Activated gamma-delta T cell treated with Interleukin-2 at 50 U/mL for 16 hours (primary cell): ENCODE results near the gene ANKRD13B.

Experiments
- DNase-seq: peaks from one replicate; pipeline ENCODE4 v3.0.0-alpha.2; 2020

The ANKRD13B gene

DNA sequence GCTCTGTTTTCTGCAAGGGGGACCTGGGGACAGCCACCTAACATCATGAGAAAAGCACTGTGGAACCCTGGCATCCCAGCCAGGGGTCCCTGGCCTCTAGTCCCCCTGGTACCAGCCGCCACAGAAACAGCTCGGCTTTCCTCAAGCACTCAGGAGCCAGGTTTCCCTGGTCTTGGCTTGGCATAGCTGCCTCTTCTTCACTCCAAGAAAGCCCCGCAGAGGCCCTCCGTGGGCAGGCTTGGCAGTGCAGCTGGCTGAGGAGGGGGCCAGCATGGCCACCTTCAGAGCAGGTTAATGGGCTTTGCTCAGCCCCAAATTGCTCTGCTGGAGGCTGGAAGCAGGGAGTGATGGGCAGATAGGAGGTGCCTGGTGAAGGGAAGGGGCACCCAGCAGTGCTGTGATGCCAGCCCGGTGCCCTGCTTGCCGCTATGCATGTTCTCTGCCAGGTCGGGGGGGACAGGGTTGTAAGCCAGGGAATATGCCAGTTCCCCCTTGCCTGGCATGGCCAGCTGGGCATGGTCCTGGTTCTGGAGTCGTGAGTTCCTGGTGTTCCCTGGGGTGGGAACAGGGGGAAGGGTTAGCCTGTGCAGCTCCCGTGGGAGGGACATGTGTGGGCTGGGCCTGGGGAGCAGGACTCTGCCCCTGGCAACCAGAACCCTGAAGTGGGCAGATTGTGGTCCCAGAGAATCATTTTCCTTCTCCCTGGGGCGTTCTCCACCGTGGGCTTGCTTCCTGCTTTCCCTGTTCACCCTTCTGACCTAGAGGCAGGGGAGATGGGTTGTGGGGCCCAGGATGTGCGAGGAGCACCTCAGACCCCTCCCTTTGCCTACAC, 3.2 kb downstream of the ANKRD13B start:
- no peak for DNase-seq

- DNase-seq = no peak
These were observed 3.9 kb downstream of the ANKRD13B start for GRCh38 chr17:29596811-29597210.

- no peak for DNase-seq
These were observed 4.6 kb downstream of the ANKRD13B start for GRCh38 chr17:29597361-29598172.

GRCh38 chr17:29603109-29603674, 10.3 kb downstream of the ANKRD13B start:
- no peak for DNase-seq

DNA sequence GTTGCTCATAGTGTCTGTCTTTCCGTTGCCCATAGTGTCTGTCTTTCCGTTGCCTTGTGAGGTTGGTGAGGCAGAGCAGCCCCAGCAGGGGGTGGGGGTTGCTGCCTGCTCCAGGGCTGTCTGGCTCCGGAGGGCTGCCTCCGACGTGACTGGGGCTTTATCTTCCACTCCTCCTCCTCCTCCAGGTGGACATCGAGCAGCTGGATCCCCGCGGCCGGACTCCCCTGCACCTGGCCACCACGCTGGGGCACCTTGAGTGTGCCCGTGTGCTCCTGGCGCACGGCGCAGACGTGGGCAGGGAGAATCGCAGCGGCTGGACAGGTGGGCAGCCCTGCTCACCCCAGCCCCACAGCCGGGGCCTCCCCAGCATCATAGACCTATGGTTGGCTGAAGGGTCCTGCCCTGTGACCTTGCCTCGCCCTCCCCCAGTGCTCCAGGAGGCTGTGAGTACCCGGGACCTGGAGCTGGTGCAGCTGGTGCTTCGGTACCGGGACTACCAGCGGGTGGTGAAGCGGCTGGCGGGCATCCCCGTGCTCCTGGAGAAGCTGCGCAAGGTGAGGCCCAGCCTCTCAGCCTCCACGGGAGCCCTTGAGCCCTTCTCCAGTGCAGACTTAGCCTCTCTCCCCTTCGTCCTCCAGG, 14.7 kb downstream of the ANKRD13B start:
- no peak for DNase-seq

DNA sequence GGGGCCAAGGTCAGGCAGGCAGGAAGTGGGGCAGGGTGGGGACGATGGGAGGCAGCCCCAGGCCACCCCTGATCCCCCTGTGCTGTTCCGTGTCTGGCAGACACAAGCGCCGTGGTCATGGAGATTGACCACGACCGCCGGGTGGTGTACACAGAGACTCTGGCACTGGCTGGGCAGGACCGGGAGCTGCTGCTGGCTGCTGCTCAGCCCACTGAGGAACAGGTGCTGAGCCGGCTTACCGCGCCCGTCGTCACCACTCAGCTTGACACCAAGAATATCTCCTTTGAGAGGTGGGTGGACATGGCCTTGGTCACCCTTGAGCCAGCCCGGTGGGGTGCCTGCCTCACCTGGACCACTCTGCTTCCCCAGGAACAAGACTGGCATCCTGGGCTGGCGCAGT, 16.1 kb downstream of the ANKRD13B start:
- no peak for DNase-seq

DNA sequence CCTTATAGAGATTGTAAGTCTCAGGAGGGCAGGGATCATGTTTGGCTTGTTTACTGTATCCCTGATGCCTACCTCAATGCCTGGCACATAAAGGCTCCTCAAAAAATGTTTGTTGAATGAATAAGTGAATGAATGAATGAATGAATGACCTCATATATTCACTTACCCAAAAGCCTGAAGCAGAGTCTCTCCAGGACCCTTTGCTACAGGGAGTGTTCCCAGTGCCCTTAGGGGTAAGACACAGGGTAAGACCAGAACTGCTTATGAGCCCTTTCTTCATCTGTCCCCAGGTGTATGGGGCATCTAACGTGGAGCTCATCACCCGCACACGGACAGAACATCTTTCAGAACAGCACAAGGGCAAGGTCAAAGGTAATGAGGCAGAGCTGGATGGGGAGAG, 17.5 kb downstream of the ANKRD13B start:
- DNase-seq = no peak

DNA sequence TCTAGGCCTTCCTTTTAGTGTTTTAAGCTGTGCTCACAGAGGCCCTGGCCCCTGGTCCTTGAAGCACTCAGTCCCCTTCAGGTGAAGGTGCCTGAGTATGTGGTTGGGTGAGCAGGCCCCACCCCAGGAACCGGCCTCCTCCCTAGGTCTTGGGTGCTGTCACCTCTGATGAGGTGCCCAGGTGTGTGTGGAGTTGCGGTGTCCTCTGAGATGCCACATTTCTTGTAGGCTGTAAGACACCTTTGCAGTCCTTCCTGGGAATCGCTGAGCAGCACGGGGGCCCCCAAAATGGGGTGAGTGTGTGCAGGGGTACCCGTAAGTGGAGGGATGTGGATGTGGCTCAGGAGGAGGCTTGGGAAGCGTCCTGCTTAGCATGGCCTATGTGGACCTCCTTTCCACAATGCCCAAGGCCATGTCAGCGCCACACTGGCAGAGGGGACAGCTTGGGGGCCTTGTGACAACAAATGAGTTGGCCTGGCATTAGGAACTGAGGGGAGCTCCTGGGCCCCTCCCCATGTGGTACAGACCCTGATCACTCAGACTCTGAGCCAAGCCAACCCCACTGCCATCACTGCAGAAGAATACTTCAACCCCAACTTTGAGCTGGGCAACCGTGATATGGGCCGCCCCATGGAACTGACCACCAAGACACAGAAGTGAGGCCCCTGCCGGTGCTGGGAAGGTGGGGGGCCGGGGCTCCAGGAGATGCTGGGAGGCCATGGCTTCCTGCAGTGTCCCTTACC, 18.6 kb downstream of the ANKRD13B start:
- no peak for DNase-seq

GRCh38 chr17:29612094-29612403, 19.1 kb downstream of the ANKRD13B start:
- no peak for DNase-seq

DNA sequence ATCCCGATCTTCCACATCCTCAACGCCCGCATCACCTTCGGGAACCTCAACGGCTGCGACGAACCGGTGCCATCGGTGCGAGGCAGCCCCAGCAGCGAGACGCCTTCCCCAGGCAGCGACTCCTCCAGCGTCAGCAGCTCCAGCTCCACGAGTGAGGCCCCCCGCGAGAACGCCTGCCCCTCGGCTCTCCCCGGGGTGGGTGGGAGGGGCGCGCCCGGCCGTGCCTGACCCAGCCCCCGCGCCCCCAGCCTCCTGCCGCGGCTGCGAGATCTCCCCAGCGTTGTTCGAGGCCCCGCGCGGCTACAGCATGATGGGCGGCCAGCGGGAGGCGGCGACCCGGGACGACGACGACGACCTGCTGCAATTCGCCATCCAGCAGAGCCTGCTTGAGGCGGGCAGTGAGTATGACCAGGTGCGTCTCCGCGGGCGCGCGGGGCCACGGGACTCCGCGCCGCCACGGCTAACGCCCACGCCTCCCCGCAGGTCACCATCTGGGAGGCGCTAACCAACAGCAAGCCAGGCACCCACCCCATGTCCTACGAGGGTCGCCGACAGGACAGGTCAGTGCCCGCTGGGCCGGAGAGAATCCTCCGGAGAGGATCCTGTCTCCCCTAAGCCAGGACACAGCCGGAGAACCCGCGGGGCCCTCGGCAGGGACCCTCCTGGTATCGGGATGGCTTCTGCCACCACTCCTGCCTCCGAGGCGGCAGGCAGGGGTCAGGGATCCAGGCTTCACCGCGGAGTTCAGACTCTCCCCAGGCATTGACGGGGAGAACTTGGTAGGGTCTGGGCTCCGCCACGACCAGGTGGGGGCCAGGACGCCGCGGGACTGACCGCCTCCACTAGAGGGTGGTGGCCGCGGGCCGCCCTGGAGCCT, 19.7 kb downstream of the ANKRD13B start:
- no peak for DNase-seq

GRCh38 chr17:29613352-29613837, 20.5 kb downstream of the ANKRD13B start:
- peak; percentile 90 for DNase-seq

DNA sequence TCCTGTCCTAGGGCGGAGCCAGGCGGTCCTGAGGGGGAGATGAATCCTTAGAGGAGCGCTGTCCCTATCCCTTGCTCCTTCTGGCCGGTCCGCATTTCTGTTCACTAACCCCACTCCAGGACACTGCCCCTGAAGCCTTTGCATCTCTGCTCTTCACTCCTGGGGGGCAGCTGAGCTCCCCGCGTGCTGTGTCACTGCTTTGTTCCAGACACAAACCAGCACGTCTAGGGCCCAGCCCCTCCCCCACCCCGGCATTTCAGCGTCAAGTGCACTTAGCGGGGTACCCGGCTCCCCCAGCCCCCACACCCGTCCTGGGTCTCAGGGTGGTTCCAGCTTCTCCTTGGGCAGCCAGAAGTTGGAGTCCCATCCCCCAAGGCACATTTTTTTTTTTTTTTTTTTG, 20.9 kb downstream of the ANKRD13B start:
- no peak for DNase-seq

- no peak for DNase-seq
These were observed 21.6 kb downstream of the ANKRD13B start for GRCh38 chr17:29614349-29615047.

GRCh38 chr17:29615048-29615385, 22.1 kb downstream of the ANKRD13B start:
- peak; percentile 72 for DNase-seq

DNA sequence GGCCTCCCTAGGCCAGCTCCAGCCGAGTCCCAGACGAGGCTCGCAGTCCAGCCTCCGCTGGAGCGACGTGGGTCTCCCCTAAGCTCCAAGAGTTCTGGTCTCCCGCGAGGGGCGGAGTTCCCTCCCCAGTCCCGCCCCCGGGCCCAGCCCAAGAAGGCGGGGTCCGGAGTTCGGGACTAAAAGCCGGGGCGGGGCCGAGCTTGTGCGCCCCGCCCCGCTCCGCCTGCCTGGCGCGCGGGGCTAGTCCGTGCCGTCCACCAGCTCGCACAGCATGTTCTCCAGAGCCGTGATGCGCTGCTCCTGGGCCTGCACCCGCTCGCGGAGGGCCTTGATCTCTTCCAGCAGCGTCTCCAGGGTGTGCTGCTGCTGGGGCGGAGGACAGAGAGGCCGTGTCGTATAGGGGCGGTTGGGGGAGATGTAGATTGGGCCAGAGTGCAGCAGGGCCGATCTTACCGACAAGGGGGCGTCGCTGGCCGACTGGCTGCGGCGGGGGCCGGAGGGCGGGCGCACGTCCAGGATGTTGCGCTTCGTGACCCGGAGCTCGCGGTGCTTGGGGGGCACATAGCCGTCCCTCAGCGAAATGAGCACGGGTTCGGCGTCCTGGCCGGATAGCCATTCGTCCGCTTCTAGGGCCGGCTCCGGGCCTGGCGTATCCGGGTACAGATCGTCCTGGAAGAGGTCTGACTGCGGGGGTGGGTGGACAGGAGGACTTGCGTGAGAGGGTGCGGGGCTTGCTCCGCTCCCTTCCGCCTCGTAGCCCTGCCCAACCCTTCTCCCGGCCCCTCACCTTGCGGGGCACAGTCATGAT, 22.8 kb downstream of the ANKRD13B start:
- DNase-seq = peak; percentile 78

GRCh38 chr17:29616300-29617048, 23.5 kb downstream of the ANKRD13B start:
- no peak for DNase-seq

GRCh38 chr17:29617125-29617480, 24.2 kb downstream of the ANKRD13B start:
- DNase-seq = peak; percentile 87

GRCh38 chr17:29617481-29618271, 24.7 kb downstream of the ANKRD13B start:
- DNase-seq = peak; percentile 83
